ENCODE results near the gene EIF6. TPM values are rescaled to one million over a fixed set of nuclear protein-coding genes. Genes with fewer than 3 reads are reported as not detected.

The EIF6 gene
- total RNA-seq, 1 experiment from 2014 or later, result 420 TPM

DNA sequence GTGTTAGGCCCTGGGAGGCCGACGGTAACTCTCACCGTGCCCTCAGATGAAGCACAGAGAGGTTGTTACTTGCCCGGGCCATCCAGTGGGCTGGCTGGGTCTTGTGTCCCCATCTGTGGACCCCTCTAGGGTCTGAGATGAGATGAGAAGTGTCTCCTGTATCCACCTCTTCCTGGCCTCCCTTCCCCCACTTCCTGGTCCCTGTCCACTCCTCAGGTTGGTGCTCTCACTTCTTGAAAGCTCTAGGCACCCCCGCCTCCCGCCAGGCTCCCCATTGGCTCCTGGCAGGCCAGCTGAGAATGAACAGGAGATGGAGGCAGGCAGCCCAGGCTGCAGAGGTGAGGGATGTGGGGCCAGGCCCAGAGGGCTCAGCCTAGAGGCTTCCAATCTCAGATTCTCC, 8.2 kb downstream of the EIF6 start:
- Mint-ChIP-seq H3K4me1 (ENCODE audit: low read depth, unreplicated experiment) (no peaks in the 10 kb centered on the region), H3K4me3 (ENCODE audit: unreplicated experiment) (no peak overlapping the region), H3K9me3 (ENCODE audit: unreplicated experiment) (no peaks in the 10 kb centered on the region), H3K27me3 (ENCODE audit: insufficient read depth, unreplicated experiment) (no peaks in the 10 kb centered on the region), H3K27ac (ENCODE audit: unreplicated experiment) (peak overlapping the region; percentile 74), H3K36me3 (ENCODE audit: insufficient read depth, unreplicated experiment) (peaks cover 54% of the 10 kb centered on the region)
- H3K36me3 ChIP-seq (ENCODE audit: control insufficient read depth, insufficient read depth, low read length), result peaks cover 15% of the 10 kb centered on the region
- CTCF ChIA-PET, result interaction anchor here (1.4 to 4.2 kb wide), 2 partner anchors 12 to 131 kb away, joined by 3 to 21 read pairs; no protein-coding TSS in a partner anchor
- intact Hi-C loops (cut with micrococcal nuclease; ENCODE audit: unreplicated experiment), result no loop called here
- no peaks in the 10 kb centered on the region for H3K9me3 ChIP-seq
- DNase-seq, result peak in 1 of 2 experiments; percentile 52
- POLR2A ChIA-PET, result interaction anchor here (0.5 to 1.3 kb wide), 3 partner anchors 10 to 29 kb away, joined by 3 to 4 read pairs (median 3); no protein-coding TSS in a partner anchor
- BruUV-seq (replicated peaks), result TSS peak; percentile 15
- H3K4me1 ChIP-seq, result peaks cover 4% of the 10 kb centered on the region; the same call in 1 of the 2 replicates
- no peaks in the 10 kb centered on the region for H3K27me3 ChIP-seq (replicated peaks; ENCODE audit: control insufficient read depth, insufficient read depth, low read length)
- peak overlapping the region; percentile 58; the same call in 1 of the 2 replicates for H3K4me3 ChIP-seq (ENCODE audit: low read depth, low read length)
- TF ChIP-seq, protein P1, sequence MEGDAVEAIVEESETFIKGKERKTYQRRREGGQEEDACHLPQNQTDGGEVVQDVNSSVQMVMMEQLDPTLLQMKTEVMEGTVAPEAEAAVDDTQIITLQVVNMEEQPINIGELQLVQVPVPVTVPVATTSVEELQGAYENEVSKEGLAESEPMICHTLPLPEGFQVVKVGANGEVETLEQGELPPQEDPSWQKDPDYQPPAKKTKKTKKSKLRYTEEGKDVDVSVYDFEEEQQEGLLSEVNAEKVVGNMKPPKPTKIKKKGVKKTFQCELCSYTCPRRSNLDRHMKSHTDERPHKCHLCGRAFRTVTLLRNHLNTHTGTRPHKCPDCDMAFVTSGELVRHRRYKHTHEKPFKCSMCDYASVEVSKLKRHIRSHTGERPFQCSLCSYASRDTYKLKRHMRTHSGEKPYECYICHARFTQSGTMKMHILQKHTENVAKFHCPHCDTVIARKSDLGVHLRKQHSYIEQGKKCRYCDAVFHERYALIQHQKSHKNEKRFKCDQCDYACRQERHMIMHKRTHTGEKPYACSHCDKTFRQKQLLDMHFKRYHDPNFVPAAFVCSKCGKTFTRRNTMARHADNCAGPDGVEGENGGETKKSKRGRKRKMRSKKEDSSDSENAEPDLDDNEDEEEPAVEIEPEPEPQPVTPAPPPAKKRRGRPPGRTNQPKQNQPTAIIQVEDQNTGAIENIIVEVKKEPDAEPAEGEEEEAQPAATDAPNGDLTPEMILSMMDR (IDR thresholded peaks at IDR 0.05; ENCODE audit: insufficient read depth in 1 of 2, low read depth in 1 of 2, low read length in 1 of 2, severe bottlenecking in 1 of 2, unreplicated experiment in 1 of 2), result no peak

GRCh38 chr20:35275741-35276251, 8.8 kb downstream of the EIF6 start:
- Histone ChIP-seq H3K4me3 (ENCODE audit: low read depth, low read length) (no peak overlapping the region), H3K9me3 (no peaks in the 10 kb centered on the region), H3K27me3 (replicated peaks; ENCODE audit: control insufficient read depth, insufficient read depth, low read length) (no peaks in the 10 kb centered on the region), H3K4me1 (peaks cover 4% of the 10 kb centered on the region; the same call in 1 of the 2 replicates), H3K36me3 (ENCODE audit: control insufficient read depth, insufficient read depth, low read length) (peaks cover 14% of the 10 kb centered on the region)
- ChIA-PET POLR2A (interaction anchor here (0.5 to 1.3 kb wide), 6 partner anchors 9 to 395 kb away, joined by 3 to 5 read pairs (median 4); partner anchors contain the start of gene EIF6), CTCF (interaction anchor here (1.0 to 4.2 kb wide), 2 partner anchors 11 to 131 kb away, joined by 3 to 21 read pairs; no protein-coding TSS in a partner anchor)
- intact Hi-C loops (cut with micrococcal nuclease; ENCODE audit: unreplicated experiment), result no loop called here
- Mint-ChIP-seq H3K4me1 (ENCODE audit: low read depth, unreplicated experiment) (no peaks in the 10 kb centered on the region), H3K27ac (ENCODE audit: unreplicated experiment) (no peak overlapping the region), H3K4me3 (ENCODE audit: unreplicated experiment) (no peak overlapping the region), H3K36me3 (ENCODE audit: insufficient read depth, unreplicated experiment) (peaks cover 54% of the 10 kb centered on the region), H3K27me3 (ENCODE audit: insufficient read depth, unreplicated experiment) (no peaks in the 10 kb centered on the region), H3K9me3 (ENCODE audit: unreplicated experiment) (no peaks in the 10 kb centered on the region)
- TF ChIP-seq, protein P1 (IDR thresholded peaks at IDR 0.05; ENCODE audit: insufficient read depth in 1 of 2, low read depth in 1 of 2, low read length in 1 of 2, severe bottlenecking in 1 of 2, unreplicated experiment in 1 of 2), result no peak
- BruUV-seq (replicated peaks), result no TSS peak
- DNase-seq, result no peak

- no TSS peak for BruUV-seq (replicated peaks)
- H3K4me1 ChIP-seq, result peaks cover 4% of the 10 kb centered on the region; the same call in 1 of the 2 replicates
- no peak overlapping the region for H3K4me3 ChIP-seq (ENCODE audit: low read depth, low read length)
- no peaks in the 10 kb centered on the region for H3K27me3 ChIP-seq (replicated peaks; ENCODE audit: control insufficient read depth, insufficient read depth, low read length)
- Mint-ChIP-seq H3K4me3 (ENCODE audit: unreplicated experiment) (no peak overlapping the region), H3K9me3 (ENCODE audit: unreplicated experiment) (no peaks in the 10 kb centered on the region), H3K4me1 (ENCODE audit: low read depth, unreplicated experiment) (no peaks in the 10 kb centered on the region), H3K27me3 (ENCODE audit: insufficient read depth, unreplicated experiment) (no peaks in the 10 kb centered on the region), H3K27ac (ENCODE audit: unreplicated experiment) (no peak overlapping the region), H3K36me3 (ENCODE audit: insufficient read depth, unreplicated experiment) (peaks cover 48% of the 10 kb centered on the region)
- TF ChIP-seq, protein P1 (IDR thresholded peaks at IDR 0.05; ENCODE audit: insufficient read depth in 1 of 2, low read depth in 1 of 2, low read length in 1 of 2, severe bottlenecking in 1 of 2, unreplicated experiment in 1 of 2), result no peak
- DNase-seq, result peak in 1 of 2 experiments; percentile 54
- ChIA-PET CTCF (interaction anchor here (0.6 to 4.2 kb wide), 4 partner anchors 10 to 421 kb away, joined by 3 to 21 read pairs (median 4); no protein-coding TSS in a partner anchor), POLR2A (interaction anchor here (0.6 to 1.4 kb wide), 3 partner anchors 8 to 11 kb away, joined by 3 to 5 read pairs (median 5); no protein-coding TSS in a partner anchor)
- H3K36me3 ChIP-seq (ENCODE audit: control insufficient read depth, insufficient read depth, low read length), result peaks cover 2% of the 10 kb centered on the region
- intact Hi-C loops (cut with micrococcal nuclease; ENCODE audit: unreplicated experiment), result no loop called here
- no peaks in the 10 kb centered on the region for H3K9me3 ChIP-seq
Measured at GRCh38 chr20:35274172-35275092, 10.1 kb downstream of the EIF6 start.

Data from Caco-2 (cell line).